WTC11 (cell line): Measurements from ENCODE around the gene ROS1.

Experiments used
- CBFB ChIP-seq: sonication (generic); formaldehyde crosslinking; IDR thresholded peaks from 2 replicates; pipeline ENCODE4 v1.8.1; 2022; ENCODE audit warnings: mild to moderate bottlenecking, low read depth, missing genetic modification reagents
- CREM ChIP-seq: sonication (generic); formaldehyde crosslinking; IDR thresholded peaks from 2 replicates; pipeline ENCODE4 v1.8.1; 2022; ENCODE audit warnings: mild to moderate bottlenecking, missing genetic modification reagents, moderate library complexity
- CTCF ChIP-seq: fragments of 200-600 bp; IDR thresholded peaks from 2 replicates; pipeline ENCODE4 v1.8.0; 2022; ENCODE audit warnings: antibody characterized with exemption
- ESRRA ChIP-seq: sonication (generic); formaldehyde crosslinking; IDR thresholded peaks from 2 replicates; pipeline ENCODE4 v1.8.1; 2022; ENCODE audit warnings: mild to moderate bottlenecking, missing genetic modification reagents, borderline replicate concordance
- FOXJ3 ChIP-seq: sonication (generic); formaldehyde crosslinking; IDR thresholded peaks from 2 replicates; pipeline ENCODE4 v1.9.0; 2021; ENCODE audit warnings: missing genetic modification reagents, mild to moderate bottlenecking, borderline replicate concordance
- IRF2 ChIP-seq: sonication (generic); formaldehyde crosslinking; IDR thresholded peaks from 2 replicates; pipeline ENCODE4 v1.8.0; 2022; ENCODE audit warnings: low read depth, missing genetic modification reagents, borderline replicate concordance
- JUN ChIP-seq: sonication (generic); formaldehyde crosslinking; IDR thresholded peaks from 2 replicates; pipeline ENCODE4 v1.8.0; 2023; ENCODE audit warnings: mild to moderate bottlenecking, missing genetic modification reagents
- NFE2L1 ChIP-seq: sonication (generic); formaldehyde crosslinking; IDR thresholded peaks from 2 replicates; pipeline ENCODE4 v1.8.1; 2023; ENCODE audit warnings: missing genetic modification reagents
- STAT6 ChIP-seq: sonication (generic); formaldehyde crosslinking; conservative IDR thresholded peaks from 2 replicates; pipeline ENCODE4 v1.8.1; 2023; ENCODE audit warnings: mild to moderate bottlenecking, low read depth, missing genetic modification reagents, moderate library complexity
- TF ChIP-seq, protein P1 (sequence below): sonication (generic); formaldehyde crosslinking; IDR thresholded peaks from 2 replicates; pipeline ENCODE4 v1.8.1; 2023; ENCODE audit warnings: mild to moderate bottlenecking, missing genetic modification reagents, moderate library complexity
- TF ChIP-seq, protein P2 (sequence below): sonication (generic); formaldehyde crosslinking; IDR thresholded peaks from 2 replicates; pipeline ENCODE4 v1.8.1; 2022; ENCODE audit warnings: low read depth, missing genetic modification reagents, borderline replicate concordance
- TF ChIP-seq, protein P3 (sequence below): sonication (generic); formaldehyde crosslinking; IDR thresholded peaks from 2 replicates; pipeline ENCODE4 v1.8.0; 2022; ENCODE audit warnings: mild to moderate bottlenecking, missing genetic modification reagents

- TF ChIP-seq NFE2L1: no peak
- no peak for TF ChIP-seq IRF2 (CRISPR knock-in tag)
- TF ChIP-seq CTCF: no peak
- TF ChIP-seq ESRRA (CRISPR knock-in tag): no peak
- no peak for TF ChIP-seq JUN (CRISPR knock-in tag)
- TF ChIP-seq, protein P1, sequence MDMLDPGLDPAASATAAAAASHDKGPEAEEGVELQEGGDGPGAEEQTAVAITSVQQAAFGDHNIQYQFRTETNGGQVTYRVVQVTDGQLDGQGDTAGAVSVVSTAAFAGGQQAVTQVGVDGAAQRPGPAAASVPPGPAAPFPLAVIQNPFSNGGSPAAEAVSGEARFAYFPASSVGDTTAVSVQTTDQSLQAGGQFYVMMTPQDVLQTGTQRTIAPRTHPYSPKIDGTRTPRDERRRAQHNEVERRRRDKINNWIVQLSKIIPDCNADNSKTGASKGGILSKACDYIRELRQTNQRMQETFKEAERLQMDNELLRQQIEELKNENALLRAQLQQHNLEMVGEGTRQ: no peak
- TF ChIP-seq CREM (CRISPR knock-in tag): no peak
- TF ChIP-seq FOXJ3 (CRISPR knock-in tag): no peak
- TF ChIP-seq, protein P2, sequence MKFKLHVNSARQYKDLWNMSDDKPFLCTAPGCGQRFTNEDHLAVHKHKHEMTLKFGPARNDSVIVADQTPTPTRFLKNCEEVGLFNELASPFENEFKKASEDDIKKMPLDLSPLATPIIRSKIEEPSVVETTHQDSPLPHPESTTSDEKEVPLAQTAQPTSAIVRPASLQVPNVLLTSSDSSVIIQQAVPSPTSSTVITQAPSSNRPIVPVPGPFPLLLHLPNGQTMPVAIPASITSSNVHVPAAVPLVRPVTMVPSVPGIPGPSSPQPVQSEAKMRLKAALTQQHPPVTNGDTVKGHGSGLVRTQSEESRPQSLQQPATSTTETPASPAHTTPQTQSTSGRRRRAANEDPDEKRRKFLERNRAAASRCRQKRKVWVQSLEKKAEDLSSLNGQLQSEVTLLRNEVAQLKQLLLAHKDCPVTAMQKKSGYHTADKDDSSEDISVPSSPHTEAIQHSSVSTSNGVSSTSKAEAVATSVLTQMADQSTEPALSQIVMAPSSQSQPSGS: no peak
- no peak for TF ChIP-seq CBFB (CRISPR knock-in tag)
- TF ChIP-seq, protein P3, sequence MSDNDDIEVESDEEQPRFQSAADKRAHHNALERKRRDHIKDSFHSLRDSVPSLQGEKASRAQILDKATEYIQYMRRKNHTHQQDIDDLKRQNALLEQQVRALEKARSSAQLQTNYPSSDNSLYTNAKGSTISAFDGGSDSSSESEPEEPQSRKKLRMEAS (CRISPR knock-in tag): no peak
- TF ChIP-seq STAT6 (CRISPR knock-in tag): no peak
These were observed 150.5 kb downstream of the ROS1 start for GRCh38 chr6:117275205-117275604.
